SK-N-SH (cell line): Measurements from ENCODE around the gene CCDC13. TPM values are rescaled to one million over a fixed set of nuclear protein-coding genes. Genes with fewer than 3 reads are reported as not detected.

ENCODE experiments used
- CTCF ChIA-PET: fragments of 300-600, 350-600 bp; formaldehyde crosslinking; extraction: SDS; loops from one replicate; lab custom pipeline; 2021; lab: Yijun Ruan, JAX
- POLR2A ChIA-PET: fragments of 350-600 bp; sonication (Branson Sonifier 250); formaldehyde crosslinking; extraction: SDS; loops from one replicate; lab custom pipeline; 2020; ENCODE audit warnings: antibody characterized with exemption, inconsistent platforms; lab: Yijun Ruan, JAX
- DNase-seq: peaks from one replicate; pipeline ENCODE4 v3.0.0; 2012
- H2AFZ ChIP-seq: fragments of 200-600 bp; sonication (generic); 2 replicates; pipeline ENCODE4 v1.8.1; 2016; ENCODE audit warnings: antibody characterized with exemption, mild to moderate bottlenecking, low read depth
- H3F3A ChIP-seq: fragments of 200-600 bp; sonication (generic); replicated peaks from 2 replicates; pipeline ENCODE3; 2016; ENCODE audit warnings: antibody characterized with exemption, mild to moderate bottlenecking; ENCODE audit not compliant: insufficient read depth
- H3K27ac ChIP-seq, 2 experiments: fragments of 200-500 bp in 1 of 2; fragments of 200-600 bp in 1 of 2; sonication (Bioruptor generic) in 1 of 2; sonication (generic), shearing (Covaris generic) in 1 of 2; 2 replicates each; pipeline versions ENCODE4 v1.5.1 to v1.6.1; 2014 to 2016; ENCODE audit warnings: low read depth in 2 of 2, inconsistent platforms in 1 of 2, low read length in 1 of 2, mild to moderate bottlenecking in 1 of 2, mixed read lengths in 1 of 2
- H3K27me3 ChIP-seq: fragments of 200-600 bp; sonication (generic), shearing (Covaris generic); 2 replicates; pipeline ENCODE4 v1.6.1; 2016; ENCODE audit warnings: mixed run types; ENCODE audit not compliant: insufficient read depth
- H3K36me3 ChIP-seq, 2 experiments: fragments of 200-500 bp in 1 of 2; fragments of 200-600 bp in 1 of 2; sonication (Bioruptor generic) in 1 of 2; sonication (generic) in 1 of 2; replicated peaks in 1 of 2; 2 replicates each; pipeline versions ENCODE3 to v1.5.1; 2014 to 2016; ENCODE audit warnings: low read length in 1 of 2, mild to moderate bottlenecking in 1 of 2; ENCODE audit not compliant: insufficient read depth in 2 of 2, control insufficient read depth in 1 of 2
- H3K4me1 ChIP-seq, 2 experiments: fragments of 200-500 bp in 1 of 2; fragments of 200-600 bp in 1 of 2; sonication (Bioruptor generic) in 1 of 2; sonication (generic), shearing (Covaris generic) in 1 of 2; 2 replicates each; pipeline versions ENCODE4 v1.5.1 to v1.6.1; 2014 to 2016; ENCODE audit warnings: low read depth in 1 of 2, low read length in 1 of 2, mixed run types in 1 of 2; ENCODE audit not compliant: insufficient read depth in 2 of 2, control insufficient read depth in 1 of 2
- H3K4me2 ChIP-seq: fragments of 200-600 bp; sonication (generic), shearing (Covaris generic); 2 replicates; pipeline ENCODE4 v1.6.1; 2017; ENCODE audit warnings: mixed run types
- H3K4me3 ChIP-seq, 2 experiments: fragments of 200-500 bp in 1 of 2; fragments of 200-600 bp in 1 of 2; sonication (Bioruptor generic) in 1 of 2; sonication (generic), shearing (Covaris generic) in 1 of 2; 2 replicates each; pipeline versions ENCODE4 v1.5.1 to v1.8.1; 2014 to 2016; ENCODE audit warnings: low read depth in 2 of 2, inconsistent platforms in 1 of 2, low read length in 1 of 2, mild to moderate bottlenecking in 1 of 2, mixed read lengths in 1 of 2, moderate library complexity in 1 of 2
- H3K79me2 ChIP-seq: fragments of 200-600 bp; sonication (generic); 2 replicates; pipeline ENCODE4 v1.8.1; 2017; ENCODE audit warnings: mild to moderate bottlenecking; ENCODE audit not compliant: insufficient read depth
- H3K9ac ChIP-seq: fragments of 200-600 bp; sonication (generic); 2 replicates; pipeline ENCODE4 v1.6.1; 2017; ENCODE audit warnings: mixed run types
- H3K9me2 ChIP-seq: fragments of 200-600 bp; sonication (generic); 2 replicates; pipeline ENCODE4 v1.6.1; 2017; ENCODE audit warnings: mixed run types
- H3K9me3 ChIP-seq: fragments of 200-600 bp; sonication (generic); 2 replicates; pipeline ENCODE4 v1.6.1; 2017; ENCODE audit warnings: mixed run types, mild to moderate bottlenecking, moderate library complexity
- H4K20me1 ChIP-seq: fragments of 200-600 bp; sonication (generic); 2 replicates; pipeline ENCODE4 v1.6.1; 2017; ENCODE audit warnings: mild to moderate bottlenecking, mixed run types; ENCODE audit not compliant: insufficient read depth
- CTCF ChIP-seq: fragments of 200-600 bp; sonication (generic); IDR thresholded peaks from 2 replicates; pipeline ENCODE4 v1.6.1; 2017; ENCODE audit warnings: antibody characterized with exemption, mild to moderate bottlenecking, moderate library complexity
- ELF1 ChIP-seq: IDR thresholded peaks from 2 replicates; pipeline ENCODE4 v1.4.0; 2012
- EP300 ChIP-seq, 2 experiments: IDR thresholded peaks; 2 replicates each; pipeline versions ENCODE4 v1.4.0 to v1.6.1; 2012; ENCODE audit warnings: borderline replicate concordance in 1 of 2, low read depth in 1 of 2, low read length in 1 of 2
- EZH2phosphoT487 ChIP-seq: fragments of 200-600 bp; sonication (generic); IDR thresholded peaks from 2 replicates; pipeline ENCODE4 v1.6.1; 2017; ENCODE audit warnings: low read depth, mixed run types, mild to moderate bottlenecking, antibody characterized with exemption, moderate library complexity, borderline replicate concordance
- FOXJ3 ChIP-seq: sonication (generic); formaldehyde crosslinking; IDR thresholded peaks from 2 replicates; pipeline ENCODE4 v1.5.1; 2020; ENCODE audit warnings: mild to moderate bottlenecking, missing genetic modification reagents
- FOXM1 ChIP-seq: IDR thresholded peaks from 2 replicates; pipeline ENCODE4 v1.4.0; 2012; ENCODE audit warnings: low read depth, mild to moderate bottlenecking
- IRF3 ChIP-seq: fragments of 150-350 bp; IDR thresholded peaks from 2 replicates; pipeline ENCODE4 v1.6.1; 2016; ENCODE audit warnings: mild to moderate bottlenecking, low read depth, low read length
- JUND ChIP-seq: IDR thresholded peaks from 2 replicates; pipeline ENCODE4 v1.4.0; 2012
- NFIC ChIP-seq: IDR thresholded peaks from 2 replicates; pipeline ENCODE4 v1.4.0; 2012; ENCODE audit warnings: borderline replicate concordance
- NRF1 ChIP-seq: IDR thresholded peaks from 2 replicates; pipeline ENCODE4 v1.6.1; 2012; ENCODE audit warnings: low read depth, mild to moderate bottlenecking, low read length
- PBX3 ChIP-seq: IDR thresholded peaks from 2 replicates; pipeline ENCODE4; 2012
- RCOR1 ChIP-seq: fragments of 150-350 bp; IDR thresholded peaks from 2 replicates; pipeline ENCODE4 v1.6.1; 2017; ENCODE audit warnings: antibody characterized with exemption, low read length
- RFX5 ChIP-seq: IDR thresholded peaks from 2 replicates; pipeline ENCODE4 v1.6.1; 2012; ENCODE audit warnings: mild to moderate bottlenecking, improper control_type of control experiment, low read length
- SMC3 ChIP-seq: IDR thresholded peaks from 2 replicates; pipeline ENCODE4 v1.6.1; 2012; ENCODE audit warnings: low read depth, low read length, improper control_type of control experiment
- TCF12 ChIP-seq: IDR thresholded peaks from 2 replicates; pipeline ENCODE4 v1.4.0; 2012
- ZBTB33 ChIP-seq: IDR thresholded peaks from 2 replicates; pipeline ENCODE4 v1.4.0; 2012; ENCODE audit warnings: low read depth, borderline replicate concordance
- WGBS: methylation state at CpG from one replicate; pipeline ENCODE4 v1.1.6; 2017; ENCODE audit warnings: low lambda C conversion rate; 5-methylcytosine and 5-hydroxymethylcytosine counted together
- polyA plus RNA-seq, 3 experiments: library from polyadenylated mRNA; depleted of rRNA; stranded (reverse); fragments of >200 nt; gene quantifications; 2 replicates each; pipeline ENCODE4 v1.2.3, GENCODE V29; 2012

CCDC13 gene
- polyA plus RNA-seq, 1 of the 3 experiments (the other 2 are of a cell fraction), result 0.66 TPM

- Histone ChIP-seq H3K4me1 (no peaks in the 10 kb centered on the region), H3K9me2 (no peaks in the 10 kb centered on the region), H2AFZ (no peak overlapping the region), H3K79me2 (no peaks in the 10 kb centered on the region), H3K27ac (no peak overlapping the region), H3K4me2 (no peak overlapping the region), H3F3A (no peaks in the 10 kb centered on the region), H4K20me1 (no peaks in the 10 kb centered on the region), H3K9ac (no peak overlapping the region), H3K4me3 (no peak overlapping the region), H3K9me3 (no peaks in the 10 kb centered on the region), H3K27me3 (no peaks in the 10 kb centered on the region), H3K36me3 (no peaks in the 10 kb centered on the region)
- no peak for DNase-seq
- CTCF ChIA-PET, result interaction anchor here (0.9 to 10.3 kb wide), 6 partner anchors 8 to 138 kb away, joined by 3 to 92 read pairs (median 4); no protein-coding TSS in a partner anchor
- POLR2A ChIA-PET, result no interaction called here
- TF ChIP-seq CTCF (no peak), EP300 (IDR thresholded peaks at IDR 0.05; ENCODE audit: borderline replicate concordance in 1 of 2, low read depth in 1 of 2, low read length in 1 of 2) (no peak), ELF1 (no peak), NRF1 (no peak), RFX5 (no peak), PBX3 (no peak), EZH2phosphoT487 (no peak), NFIC (no peak), FOXM1 (no peak), SMC3 (no peak), TCF12 (no peak), ZBTB33 (no peak), JUND (no peak), IRF3 (no peak), RCOR1 (no peak), FOXJ3 (no peak)
- WGBS, result 76% methylated on average over 3 of the region's 9 CpGs
These were observed 21.4 kb downstream of the CCDC13 start for GRCh38 chr3:42751609-42752008.
